ENCODE measurements around the gene NCAM1.

NCAM1 gene

GRCh38 chr11:113160808-113161124, 199.5 kb downstream of the NCAM1 start:
- no peaks in the 10 kb centered on the region for H3K79me2 ChIP-seq (ENCODE audit: low read length)
- H3K4me1 ChIP-seq (ENCODE audit: low read length) = no peaks in the 10 kb centered on the region
- TF ChIP-seq CTCF (IDR thresholded peaks at IDR 0.05; ENCODE audit: low read depth, low read length) (no peak), EZH2phosphoT487 (IDR thresholded peaks at IDR 0.05; ENCODE audit: low read depth) (no peak)
- H3K4me2 ChIP-seq (ENCODE audit: low read length) = no peak overlapping the region
- H3K4me3 ChIP-seq (ENCODE audit: low read length) = no peak overlapping the region
- no peak overlapping the region for H3K9ac ChIP-seq (ENCODE audit: low read length)
- no peaks in the 10 kb centered on the region for H3K9me3 ChIP-seq (ENCODE audit: insufficient read depth, low read length)
- no peak overlapping the region for H2AFZ ChIP-seq (ENCODE audit: low read depth, low read length)
- H3K36me3 ChIP-seq (replicated peaks; ENCODE audit: low read depth, low read length) = no peaks in the 10 kb centered on the region
- H4K20me1 ChIP-seq (ENCODE audit: insufficient read depth, low read length) = no peaks in the 10 kb centered on the region
- H3K27me3 ChIP-seq (ENCODE audit: low read depth, low read length) = peaks cover 19% of the 10 kb centered on the region
- H3K27ac ChIP-seq (ENCODE audit: low read length) = no peak overlapping the region

GRCh38 chr11:113161711-113162591, 200.7 kb downstream of the NCAM1 start:
- H4K20me1 ChIP-seq (ENCODE audit: insufficient read depth, low read length) = no peaks in the 10 kb centered on the region
- H3K9me3 ChIP-seq (ENCODE audit: insufficient read depth, low read length) = no peaks in the 10 kb centered on the region
- no peak overlapping the region for H3K4me3 ChIP-seq (ENCODE audit: low read length)
- H3K27me3 ChIP-seq (ENCODE audit: low read depth, low read length) = peaks cover 19% of the 10 kb centered on the region
- H2AFZ ChIP-seq (ENCODE audit: low read depth, low read length) = no peak overlapping the region
- H3K79me2 ChIP-seq (ENCODE audit: low read length) = no peaks in the 10 kb centered on the region
- H3K4me1 ChIP-seq (ENCODE audit: low read length) = no peaks in the 10 kb centered on the region
- no peak overlapping the region for H3K4me2 ChIP-seq (ENCODE audit: low read length)
- H3K36me3 ChIP-seq (replicated peaks; ENCODE audit: low read depth, low read length) = no peaks in the 10 kb centered on the region
- TF ChIP-seq CTCF (IDR thresholded peaks at IDR 0.05; ENCODE audit: low read depth, low read length) = no peak
- TF ChIP-seq EZH2phosphoT487 (IDR thresholded peaks at IDR 0.05; ENCODE audit: low read depth) = no peak
- H3K9ac ChIP-seq (ENCODE audit: low read length) = no peak overlapping the region
- no peak overlapping the region for H3K27ac ChIP-seq (ENCODE audit: low read length)

GRCh38 chr11:113162592-113162962, 201.4 kb downstream of the NCAM1 start:
- Histone ChIP-seq H2AFZ (ENCODE audit: low read depth, low read length) (no peak overlapping the region), H3K36me3 (replicated peaks; ENCODE audit: low read depth, low read length) (no peaks in the 10 kb centered on the region), H3K4me1 (ENCODE audit: low read length) (no peaks in the 10 kb centered on the region), H3K4me2 (ENCODE audit: low read length) (no peak overlapping the region), H3K27me3 (ENCODE audit: low read depth, low read length) (peaks cover 19% of the 10 kb centered on the region), H3K27ac (ENCODE audit: low read length) (no peak overlapping the region), H4K20me1 (ENCODE audit: insufficient read depth, low read length) (no peaks in the 10 kb centered on the region), H3K9me3 (ENCODE audit: insufficient read depth, low read length) (no peaks in the 10 kb centered on the region), H3K79me2 (ENCODE audit: low read length) (no peaks in the 10 kb centered on the region), H3K4me3 (ENCODE audit: low read length) (no peak overlapping the region), H3K9ac (ENCODE audit: low read length) (no peak overlapping the region)
- no peak for TF ChIP-seq EZH2phosphoT487 (IDR thresholded peaks at IDR 0.05; ENCODE audit: low read depth)
- TF ChIP-seq CTCF (IDR thresholded peaks at IDR 0.05; ENCODE audit: low read depth, low read length) = no peak

- peaks cover 17% of the 10 kb centered on the region for H3K27me3 ChIP-seq (ENCODE audit: low read depth, low read length)
- H4K20me1 ChIP-seq (ENCODE audit: insufficient read depth, low read length) = no peaks in the 10 kb centered on the region
- no peak overlapping the region for H3K4me2 ChIP-seq (ENCODE audit: low read length)
- TF ChIP-seq EZH2phosphoT487 (IDR thresholded peaks at IDR 0.05; ENCODE audit: low read depth) = no peak
- TF ChIP-seq CTCF (IDR thresholded peaks at IDR 0.05; ENCODE audit: low read depth, low read length) = no peak
- H3K9ac ChIP-seq (ENCODE audit: low read length) = no peak overlapping the region
- H3K79me2 ChIP-seq (ENCODE audit: low read length) = no peaks in the 10 kb centered on the region
- no peak overlapping the region for H2AFZ ChIP-seq (ENCODE audit: low read depth, low read length)
- no peaks in the 10 kb centered on the region for H3K4me1 ChIP-seq (ENCODE audit: low read length)
- no peak overlapping the region for H3K4me3 ChIP-seq (ENCODE audit: low read length)
- H3K36me3 ChIP-seq (replicated peaks; ENCODE audit: low read depth, low read length) = no peaks in the 10 kb centered on the region
- H3K9me3 ChIP-seq (ENCODE audit: insufficient read depth, low read length) = no peaks in the 10 kb centered on the region
- no peak overlapping the region for H3K27ac ChIP-seq (ENCODE audit: low read length)
Observed at GRCh38 chr11:113163291-113164030, 202.2 kb downstream of the NCAM1 start.
